Trophoblast cell (in vitro differentiated cells and primary cell): ENCODE results near the gene SGMS1.

Experiments
- DNase-seq, 2 donors: peaks; one replicate each; pipeline ENCODE4 v3.0.0-alpha.2; 2016
- H2AFZ ChIP-seq: 2 replicates; pipeline ENCODE4 v1.6.1; 2013; ENCODE audit warnings: low read length, moderate library complexity, mild to moderate bottlenecking; ENCODE audit not compliant: insufficient read depth, poor library complexity
- H2AK5ac ChIP-seq: 2 replicates; pipeline ENCODE4 v1.6.1; 2013; ENCODE audit warnings: mild to moderate bottlenecking, low read length
- H2BK120ac ChIP-seq: 2 replicates; pipeline ENCODE4 v1.6.1; 2013; ENCODE audit warnings: low read length, mild to moderate bottlenecking, moderate library complexity; ENCODE audit not compliant: insufficient read depth, poor library complexity
- H2BK12ac ChIP-seq: 2 replicates; pipeline ENCODE4 v1.6.1; 2013; ENCODE audit warnings: mild to moderate bottlenecking, low read length, moderate library complexity
- H2BK5ac ChIP-seq: 2 replicates; pipeline ENCODE4 v1.6.1; 2013; ENCODE audit warnings: low read length, low read depth, moderate library complexity, mild to moderate bottlenecking; ENCODE audit not compliant: poor library complexity
- H3K14ac ChIP-seq: 2 replicates; pipeline ENCODE4 v1.6.1; 2013; ENCODE audit warnings: mild to moderate bottlenecking, low read length
- H3K18ac ChIP-seq: 2 replicates; pipeline ENCODE4 v1.6.1; 2013; ENCODE audit warnings: mild to moderate bottlenecking, low read length
- H3K23ac ChIP-seq: 2 replicates; pipeline ENCODE4 v1.6.1; 2013; ENCODE audit warnings: low read length
- H3K27ac ChIP-seq: 2 replicates; pipeline ENCODE4 v1.5.1; 2013; ENCODE audit warnings: low read depth, mild to moderate bottlenecking, inconsistent platforms, low read length, moderate library complexity
- H3K27me3 ChIP-seq: 2 replicates; pipeline ENCODE4 v1.6.1; 2013; ENCODE audit warnings: inconsistent platforms, mild to moderate bottlenecking, low read length, moderate library complexity; ENCODE audit not compliant: insufficient read depth
- H3K36me3 ChIP-seq, 2 experiments: 1 replicate in 1 of 2; 2 replicates in 1 of 2; pipeline ENCODE4 v1.6.1; 2013; ENCODE audit warnings: low read length in 2 of 2, mild to moderate bottlenecking in 2 of 2, moderate library complexity in 1 of 2; ENCODE audit not compliant: insufficient read depth in 2 of 2, control insufficient read depth in 1 of 2
- H3K4ac ChIP-seq: 2 replicates; pipeline ENCODE4 v1.6.1; 2013; ENCODE audit warnings: low read depth, mild to moderate bottlenecking, low read length, moderate library complexity
- H3K4me1 ChIP-seq, 2 experiments: 1 replicate in 1 of 2; 2 replicates in 1 of 2; pipeline ENCODE4 v1.6.1; 2013; ENCODE audit warnings: low read length in 2 of 2, mild to moderate bottlenecking in 2 of 2, moderate library complexity in 1 of 2; ENCODE audit not compliant: insufficient read depth in 2 of 2, control insufficient read depth in 1 of 2
- H3K4me2 ChIP-seq: 2 replicates; pipeline ENCODE4 v1.6.1; 2013; ENCODE audit warnings: inconsistent platforms, mild to moderate bottlenecking, low read length, moderate library complexity
- H3K4me3 ChIP-seq: 2 replicates; pipeline ENCODE4 v1.5.1; 2013; ENCODE audit warnings: mild to moderate bottlenecking, low read depth, low read length, inconsistent platforms
- H3K79me1 ChIP-seq: one replicate; pipeline ENCODE4 v1.6.1; 2013; ENCODE audit warnings: low read length
- H3K79me2 ChIP-seq: 2 replicates; pipeline ENCODE4 v1.6.1; 2013; ENCODE audit warnings: low read length, mild to moderate bottlenecking; ENCODE audit not compliant: control insufficient read depth, insufficient read depth, poor library complexity
- H3K9ac ChIP-seq: 2 replicates; pipeline ENCODE4 v1.6.1; 2013; ENCODE audit warnings: mild to moderate bottlenecking, low read length
- H3K9me3 ChIP-seq: 2 replicates; pipeline ENCODE4 v1.6.1; 2013; ENCODE audit warnings: low read depth, mild to moderate bottlenecking, control low read depth, inconsistent platforms, low read length; ENCODE audit not compliant: insufficient read depth
- H4K12ac ChIP-seq: 2 replicates; pipeline ENCODE4 v1.6.1; 2013; ENCODE audit warnings: low read depth, mild to moderate bottlenecking, low read length, moderate library complexity
- H4K8ac ChIP-seq: 2 replicates; pipeline ENCODE4 v1.6.1; 2013; ENCODE audit warnings: low read depth, mild to moderate bottlenecking, low read length, moderate library complexity
- H4K91ac ChIP-seq: one replicate; pipeline ENCODE4 v1.6.1; 2013; ENCODE audit warnings: low read depth, mild to moderate bottlenecking, low read length, moderate library complexity
- WGBS: extraction: QIAGEN DNeasy Blood & Tissue Kit; methylation state at CpG from one replicate; pipeline ENCODE4 v1.1.7; 2013; ENCODE audit warnings: missing lambda C conversion rate; ENCODE audit not compliant: insufficient read length, insufficient coverage; ENCODE audit errors: extremely low coverage; 5-methylcytosine and 5-hydroxymethylcytosine counted together

SGMS1 gene

GRCh38 chr10:50419756-50420155 lies 204.0 kb downstream of the SGMS1 start:
- no peak overlapping the region for H3K18ac ChIP-seq
- no peak overlapping the region for H3K27ac ChIP-seq
- no peak overlapping the region for H3K4ac ChIP-seq
- H4K12ac ChIP-seq: no peak overlapping the region
- no CpG with 5 or more reads among the region's 3 CpGs for WGBS
- no peak overlapping the region for H3K9ac ChIP-seq
- H3K79me2 ChIP-seq: peaks cover 2% of the 10 kb centered on the region
- H3K23ac ChIP-seq: no peak overlapping the region
- H2BK5ac ChIP-seq: no peak overlapping the region
- no peak overlapping the region for H4K91ac ChIP-seq
- no peak overlapping the region for H4K8ac ChIP-seq
- no peaks in the 10 kb centered on the region for H3K27me3 ChIP-seq
- peaks cover 3% of the 10 kb centered on the region for H3K79me1 ChIP-seq
- H3K4me1 ChIP-seq: peaks cover 2 to 3% of the 10 kb centered on the region in 2 experiments
- H2AK5ac ChIP-seq: no peak overlapping the region
- H3K36me3 ChIP-seq: no peaks in the 10 kb centered on the region
- H3K9me3 ChIP-seq: no peaks in the 10 kb centered on the region
- H2AFZ ChIP-seq: no peak overlapping the region
- no peak overlapping the region for H2BK12ac ChIP-seq
- H2BK120ac ChIP-seq: no peak overlapping the region
- DNase-seq: peak in 1 of 2 donors; percentile 75
- no peak overlapping the region for H3K4me2 ChIP-seq
- H3K4me3 ChIP-seq: no peak overlapping the region
- no peak overlapping the region for H3K14ac ChIP-seq

GRCh38 chr10:50419091-50419490 lies 204.7 kb downstream of the SGMS1 start:
- no peak overlapping the region for H2BK120ac ChIP-seq
- H3K4me2 ChIP-seq: no peak overlapping the region
- H3K79me1 ChIP-seq: peaks cover 3% of the 10 kb centered on the region
- no peak overlapping the region for H3K9ac ChIP-seq
- no peak overlapping the region for H3K18ac ChIP-seq
- no peaks in the 10 kb centered on the region for H3K9me3 ChIP-seq
- H3K4me1 ChIP-seq: peaks cover 2 to 3% of the 10 kb centered on the region in 2 experiments
- H3K4me3 ChIP-seq: no peak overlapping the region
- H3K79me2 ChIP-seq: peaks cover 3% of the 10 kb centered on the region
- no peak overlapping the region for H4K91ac ChIP-seq
- no peak overlapping the region for H2BK12ac ChIP-seq
- H4K12ac ChIP-seq: no peak overlapping the region
- no peaks in the 10 kb centered on the region for H3K36me3 ChIP-seq
- H3K4ac ChIP-seq: no peak overlapping the region
- no peak overlapping the region for H3K14ac ChIP-seq
- WGBS: no CpG with 5 or more reads among the region's 3 CpGs
- H3K27me3 ChIP-seq: no peaks in the 10 kb centered on the region
- H2AFZ ChIP-seq: no peak overlapping the region
- no peak overlapping the region for H3K27ac ChIP-seq
- no peak overlapping the region for H4K8ac ChIP-seq
- H2AK5ac ChIP-seq: no peak overlapping the region
- peak in 1 of 2 donors; percentile 94 for DNase-seq
- no peak overlapping the region for H2BK5ac ChIP-seq
- no peak overlapping the region for H3K23ac ChIP-seq

GRCh38 chr10:50417886-50418830 lies 205.6 kb downstream of the SGMS1 start:
- no peak overlapping the region for H2BK12ac ChIP-seq
- no peak overlapping the region for H3K23ac ChIP-seq
- peaks cover 2 to 3% of the 10 kb centered on the region in 2 experiments for H3K4me1 ChIP-seq
- peaks cover 3% of the 10 kb centered on the region for H3K79me1 ChIP-seq
- H3K18ac ChIP-seq: peak overlapping the region; percentile 85
- peak overlapping the region; percentile 42 for H3K9ac ChIP-seq
- peak overlapping the region; percentile 87 for H3K4ac ChIP-seq
- no peaks in the 10 kb centered on the region for H3K9me3 ChIP-seq
- H3K27me3 ChIP-seq: no peaks in the 10 kb centered on the region
- peak overlapping the region; percentile 69 for H3K27ac ChIP-seq
- H3K36me3 ChIP-seq: no peaks in the 10 kb centered on the region
- H3K79me2 ChIP-seq: peaks cover 4% of the 10 kb centered on the region
- WGBS: no CpG with 5 or more reads among the region's 62 CpGs
- peak; percentile 74 to 85 for DNase-seq
- no peak overlapping the region for H2AK5ac ChIP-seq
- H3K4me2 ChIP-seq: peak overlapping the region; percentile 86
- H4K12ac ChIP-seq: peak overlapping the region; percentile 84
- peak overlapping the region; percentile 78 for H3K14ac ChIP-seq
- H2BK5ac ChIP-seq: peak overlapping the region; percentile 80
- H2BK120ac ChIP-seq: peak overlapping the region; percentile 94
- H3K4me3 ChIP-seq: peak overlapping the region; percentile 75
- H4K91ac ChIP-seq: peak overlapping the region; percentile 88
- H2AFZ ChIP-seq: peak overlapping the region; percentile 93
- H4K8ac ChIP-seq: peak overlapping the region; percentile 69

DNA sequence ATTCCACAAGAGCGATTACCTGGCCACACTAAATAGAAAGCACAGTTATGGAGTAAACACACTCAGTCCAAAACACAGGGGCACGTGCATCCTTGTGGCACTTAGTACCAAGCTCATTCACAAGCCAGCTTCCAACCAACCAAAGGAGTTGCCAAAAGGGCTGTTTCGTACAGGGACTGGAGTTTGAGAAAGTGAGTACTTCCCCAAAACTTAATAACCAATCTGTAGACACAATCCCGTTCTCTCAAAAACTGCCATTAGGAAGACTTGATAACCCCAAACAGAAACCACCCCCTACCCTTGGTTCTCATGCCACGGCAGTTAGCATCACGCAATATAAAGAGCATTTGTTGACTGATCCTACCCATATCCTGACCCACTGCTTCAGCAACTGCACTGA lies 206.3 kb downstream of the SGMS1 start:
- H3K23ac ChIP-seq: no peak overlapping the region
- DNase-seq: no peak
- no peak overlapping the region for H2BK5ac ChIP-seq
- no peak overlapping the region for H3K27ac ChIP-seq
- H4K8ac ChIP-seq: no peak overlapping the region
- H3K27me3 ChIP-seq: no peaks in the 10 kb centered on the region
- no peak overlapping the region for H2AK5ac ChIP-seq
- H3K36me3 ChIP-seq: no peaks in the 10 kb centered on the region
- no peak overlapping the region for H3K9ac ChIP-seq
- H2AFZ ChIP-seq: no peak overlapping the region
- H3K9me3 ChIP-seq: no peaks in the 10 kb centered on the region
- H3K14ac ChIP-seq: no peak overlapping the region
- no peak overlapping the region for H3K18ac ChIP-seq
- H3K79me2 ChIP-seq: peaks cover 4% of the 10 kb centered on the region
- peak overlapping the region; percentile 24 for H3K4ac ChIP-seq
- H2BK12ac ChIP-seq: no peak overlapping the region
- no peak overlapping the region for H2BK120ac ChIP-seq
- no peak overlapping the region for H4K12ac ChIP-seq
- no CpG with 5 or more reads among the region's 6 CpGs for WGBS
- H4K91ac ChIP-seq: no peak overlapping the region
- H3K79me1 ChIP-seq: peaks cover 3% of the 10 kb centered on the region
- H3K4me2 ChIP-seq: peak overlapping the region; percentile 86
- H3K4me3 ChIP-seq: peak overlapping the region; percentile 75
- peaks cover 2 to 3% of the 10 kb centered on the region in 2 experiments for H3K4me1 ChIP-seq
